GM18505 (cell line): ENCODE results near the gene P2RX5.

Source experiments
- ATAC-seq: cut with Tn5 transposase; IDR thresholded peaks from one replicate; pipeline ENCODE4 v1.9.1; 2021; ENCODE audit not compliant: unreplicated experiment
- POLR2A ChIP-seq: IDR thresholded peaks from 4 replicates; pipeline ENCODE4 v1.6.1; 2011; ENCODE audit warnings: borderline replicate concordance; ENCODE audit not compliant: insufficient read depth, insufficient read length; ENCODE audit errors: extremely low read depth

Gene P2RX5

DNA sequence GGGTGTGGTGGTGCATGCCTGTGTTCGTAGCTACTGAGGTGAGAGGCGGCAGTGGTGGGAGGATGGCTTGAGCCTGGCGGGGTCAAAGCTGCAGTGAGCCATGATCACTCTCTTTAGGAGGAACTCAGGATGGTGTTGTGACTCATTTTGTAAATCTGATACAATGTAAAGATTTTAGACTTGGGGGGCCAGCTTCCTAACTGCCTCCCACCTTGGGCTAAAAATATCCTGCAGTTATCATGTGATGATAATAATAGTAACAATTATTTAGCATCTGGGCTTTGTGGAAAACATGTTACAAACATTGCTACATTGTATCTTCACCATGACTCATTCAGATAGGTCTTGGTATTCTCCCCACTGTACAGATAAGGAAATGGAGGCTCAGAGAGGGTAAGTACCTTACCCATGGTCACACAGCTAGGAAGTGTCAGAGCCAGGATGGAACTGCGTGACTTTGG lies 52.0 kb downstream of the P2RX5 start:
- no peak for ATAC-seq
- TF ChIP-seq POLR2A: no peak

DNA sequence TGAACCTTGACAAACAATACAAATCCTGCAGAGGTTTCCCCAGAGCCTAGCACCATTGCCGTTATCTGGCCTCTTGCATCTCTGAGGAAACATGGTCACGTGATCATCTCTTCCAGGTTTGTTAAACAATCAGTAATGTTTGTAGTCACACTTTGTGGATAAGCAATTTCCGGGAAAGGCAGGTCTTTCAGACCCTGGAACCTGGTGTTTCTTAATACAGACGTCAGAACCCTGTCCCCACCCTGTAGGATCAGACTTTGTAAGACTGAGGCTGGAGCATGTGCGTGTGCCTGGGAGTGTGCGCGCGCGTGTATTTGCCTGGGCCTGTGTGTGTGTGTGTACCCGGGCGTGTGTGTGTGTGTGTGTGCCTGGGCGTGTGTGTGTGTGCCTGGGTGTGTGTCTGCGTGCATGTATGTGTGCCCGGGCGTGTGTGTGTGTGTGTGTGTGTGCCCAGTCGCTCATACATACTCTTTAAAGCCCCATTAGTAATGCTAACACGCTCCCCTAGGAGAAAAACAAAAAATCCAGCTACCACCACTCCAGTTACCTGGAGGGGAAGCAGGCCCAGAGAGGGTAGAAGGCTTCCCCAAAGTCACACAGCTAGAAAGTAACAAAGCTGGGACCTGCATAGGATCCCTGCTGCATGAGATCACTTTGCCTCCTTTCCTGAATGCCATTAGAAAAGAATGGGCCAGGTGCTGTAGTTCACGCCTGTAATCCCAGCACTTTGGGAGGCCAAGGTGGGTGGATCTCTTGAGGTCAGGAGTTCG lies 54.1 kb downstream of the P2RX5 start:
- ATAC-seq: no peak
- no peak for TF ChIP-seq POLR2A

DNA sequence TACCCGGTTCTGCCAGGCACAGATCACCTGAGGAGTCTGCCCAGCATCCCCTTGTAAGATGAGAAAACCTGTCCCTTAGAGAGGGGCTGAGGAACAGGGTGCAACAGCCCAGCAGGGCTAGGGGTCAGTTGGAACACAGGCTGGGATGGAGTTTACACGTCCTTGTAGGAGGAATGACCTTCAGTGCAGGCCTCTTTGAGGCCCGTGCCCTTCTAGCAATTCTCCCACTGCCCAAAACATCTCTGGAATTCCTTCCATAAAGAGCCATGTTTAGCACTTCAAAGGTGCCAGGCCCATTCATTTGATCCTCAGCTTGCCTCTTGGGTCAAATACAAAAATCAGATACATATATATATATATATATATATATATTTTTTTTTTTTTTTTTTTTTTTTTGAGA lies 54.9 kb downstream of the P2RX5 start:
- no peak for TF ChIP-seq POLR2A
- no peak for ATAC-seq

DNA sequence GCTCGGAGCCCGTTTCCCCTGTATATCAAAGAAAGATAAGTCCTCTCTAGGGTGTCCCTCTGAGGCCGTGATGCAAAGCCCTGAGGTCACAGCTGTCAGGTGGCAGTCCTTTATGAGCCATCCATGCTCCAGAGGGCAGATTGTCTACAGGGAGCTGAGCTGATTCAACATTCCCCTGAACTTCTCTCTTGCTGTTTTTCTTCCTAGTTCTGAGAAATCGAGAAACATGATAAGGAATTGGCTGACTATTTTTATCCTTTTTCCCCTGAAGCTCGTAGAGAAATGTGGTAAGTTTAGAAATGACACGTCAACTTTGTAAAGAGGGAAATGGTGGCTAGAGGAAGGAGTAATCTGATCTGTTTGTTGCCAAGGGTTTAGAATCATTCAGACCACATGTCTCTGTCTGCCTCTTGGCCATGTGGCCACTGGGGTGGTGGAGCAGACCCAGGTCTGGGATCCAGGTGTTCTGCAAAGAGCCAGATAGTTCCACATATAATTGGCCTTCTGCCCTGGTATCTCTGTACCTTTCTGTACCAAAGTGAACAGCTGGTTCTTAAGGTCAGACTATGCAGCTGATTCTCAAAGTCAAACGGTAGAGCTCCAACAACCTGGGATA lies 55.9 kb downstream of the P2RX5 start:
- no peak for TF ChIP-seq POLR2A
- no peak for ATAC-seq

DNA sequence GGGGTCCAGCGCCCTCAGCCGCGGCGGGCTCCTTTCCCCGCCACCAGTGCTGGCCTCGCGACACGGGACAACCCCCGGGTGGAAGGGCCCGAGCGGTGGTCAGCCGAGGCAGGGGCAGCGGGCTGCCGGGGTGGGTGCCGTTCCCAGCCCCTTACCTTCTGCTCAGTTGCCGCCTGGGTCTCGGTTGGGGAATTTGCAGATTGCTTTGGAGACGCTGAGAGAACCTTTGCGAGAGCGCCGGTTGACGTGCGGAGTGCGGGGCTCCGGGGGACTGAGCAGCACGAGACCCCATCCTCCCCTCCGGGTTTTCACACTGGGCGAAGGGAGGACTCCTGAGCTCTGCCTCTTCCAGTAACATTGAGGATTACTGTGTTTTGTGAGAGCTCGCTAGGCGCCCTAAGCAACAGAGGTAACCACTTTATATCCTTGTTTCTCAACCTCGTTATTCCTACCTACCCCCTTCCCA lies 59.0 kb downstream of the P2RX5 start:
- ATAC-seq: no peak
- no peak for TF ChIP-seq POLR2A

DNA sequence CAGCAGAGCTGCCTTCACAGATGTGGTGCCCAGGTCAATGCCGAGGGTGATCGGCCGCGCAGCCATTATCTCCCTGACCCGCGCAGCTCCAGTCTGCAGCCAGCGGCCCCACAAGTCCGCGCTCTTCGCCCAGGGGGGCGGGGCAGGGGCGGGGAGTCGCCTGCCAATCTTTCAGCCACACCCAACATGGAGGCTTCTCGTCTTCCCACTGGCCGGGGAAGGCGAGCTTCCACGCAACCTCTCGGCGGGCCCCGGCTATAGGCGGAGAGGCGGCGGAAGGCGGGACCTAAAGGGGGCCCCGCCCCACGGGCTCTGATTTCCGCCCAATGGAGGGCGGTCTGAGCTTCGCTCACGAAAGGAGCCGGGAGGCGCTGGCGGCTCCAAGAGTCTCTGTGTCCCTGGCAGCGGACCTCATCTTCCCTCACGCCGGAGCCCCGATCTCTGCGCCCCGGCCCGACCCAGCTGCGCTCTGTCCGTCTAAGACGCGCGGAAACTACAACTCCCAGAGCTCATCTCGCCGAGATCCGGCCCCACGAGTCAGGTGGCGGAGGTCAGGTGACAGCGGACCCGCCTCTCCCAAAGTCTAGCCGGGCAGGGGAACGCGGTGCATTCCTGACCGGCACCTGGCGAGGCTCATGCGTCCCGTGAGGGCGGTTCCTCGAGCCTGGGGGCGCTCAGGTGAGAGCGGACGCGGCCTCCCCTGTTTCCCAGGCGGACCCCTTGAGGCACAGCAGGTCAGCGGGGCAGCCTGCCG lies 59.6 kb downstream of the P2RX5 start, which contains the start of the genes CTNS and SHPK:
TSS of gene CTNS (plus strand) at position 607 of the 754 bp plus-strand sequence. CDS start 3,447 bp downstream, outside the sequence.
TSS of gene SHPK (minus strand) at position 97 of the 754 bp plus-strand sequence. CDS start at position 66, 31 bp downstream.
- peak; percentile 81 for TF ChIP-seq POLR2A
- ATAC-seq: peak; percentile 91

DNA sequence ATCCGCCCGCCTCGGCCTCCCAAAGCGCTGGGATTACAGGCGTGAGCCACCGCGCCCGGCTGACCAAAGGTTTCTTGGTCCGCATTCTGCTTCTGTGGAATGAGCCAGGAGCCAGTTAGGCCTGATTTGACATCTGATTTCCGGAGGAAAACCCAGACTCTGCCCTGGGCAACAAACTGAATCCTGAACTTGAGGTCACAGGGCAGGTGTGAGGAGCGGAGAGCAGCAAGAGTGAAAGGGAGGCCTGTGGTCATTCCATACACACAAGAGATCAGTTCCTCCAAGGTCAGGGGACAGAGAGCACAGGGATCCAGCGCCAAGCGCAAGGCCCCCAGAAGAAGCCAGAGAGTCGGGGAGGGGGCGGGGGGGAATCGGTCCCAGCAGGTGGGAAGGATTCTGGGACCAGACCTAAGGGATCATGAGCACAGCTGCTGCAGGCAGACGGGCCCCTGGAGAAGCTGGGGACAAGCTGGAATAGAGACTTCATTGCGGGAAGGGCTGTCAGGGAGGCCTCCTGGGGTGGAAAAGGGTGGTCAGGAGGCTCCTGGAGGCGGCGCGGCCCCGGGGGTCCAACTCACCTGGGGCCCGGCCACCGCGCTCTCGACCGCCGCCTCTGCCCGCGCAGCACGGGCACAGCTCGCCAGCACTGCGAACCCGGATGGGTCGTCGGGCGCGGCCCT lies 60.3 kb downstream of the P2RX5 start:
- peak; percentile 26 for ATAC-seq
- no peak for TF ChIP-seq POLR2A

DNA sequence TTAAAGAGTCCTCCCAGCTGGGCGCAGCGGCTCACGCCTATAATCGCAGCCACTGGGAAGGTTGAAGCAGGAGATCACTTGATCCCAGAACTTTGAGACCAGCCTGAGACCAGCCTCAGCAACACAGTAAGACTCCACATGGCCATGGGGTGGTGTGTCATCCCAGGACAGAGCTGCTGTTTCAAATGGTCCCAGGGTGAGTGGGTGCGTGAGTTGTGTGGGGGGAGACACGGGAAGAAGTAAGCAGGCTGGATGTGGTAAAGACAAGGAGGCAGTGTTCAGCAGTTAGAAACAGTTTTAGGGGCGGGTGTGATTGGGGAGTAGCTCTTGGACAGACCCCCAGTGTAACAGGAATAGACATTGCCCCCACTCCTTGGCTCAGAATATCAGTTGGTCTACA lies 63.7 kb downstream of the P2RX5 start:
- ATAC-seq: no peak
- no peak for TF ChIP-seq POLR2A

DNA sequence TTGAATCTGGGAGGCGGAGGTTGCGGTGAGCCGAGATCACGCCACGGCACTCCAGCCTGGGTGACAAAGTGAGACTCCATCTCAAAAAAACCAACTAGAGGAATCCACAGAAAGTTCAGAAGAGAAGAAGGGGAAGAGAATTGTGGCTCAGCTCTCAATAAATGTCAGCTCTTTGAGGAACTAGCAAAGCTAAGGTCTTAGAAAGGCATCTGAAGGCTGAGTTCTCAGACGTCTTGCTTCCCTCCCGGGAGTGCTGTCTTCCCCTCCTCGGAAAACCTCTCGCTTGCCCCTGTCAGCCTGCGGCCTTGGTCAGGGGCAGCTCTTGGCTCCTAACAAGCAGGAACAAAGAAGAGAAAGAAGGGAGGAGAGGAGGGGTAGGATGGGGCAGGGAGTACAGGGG lies 65.2 kb downstream of the P2RX5 start:
- no peak for ATAC-seq
- no peak for TF ChIP-seq POLR2A

DNA sequence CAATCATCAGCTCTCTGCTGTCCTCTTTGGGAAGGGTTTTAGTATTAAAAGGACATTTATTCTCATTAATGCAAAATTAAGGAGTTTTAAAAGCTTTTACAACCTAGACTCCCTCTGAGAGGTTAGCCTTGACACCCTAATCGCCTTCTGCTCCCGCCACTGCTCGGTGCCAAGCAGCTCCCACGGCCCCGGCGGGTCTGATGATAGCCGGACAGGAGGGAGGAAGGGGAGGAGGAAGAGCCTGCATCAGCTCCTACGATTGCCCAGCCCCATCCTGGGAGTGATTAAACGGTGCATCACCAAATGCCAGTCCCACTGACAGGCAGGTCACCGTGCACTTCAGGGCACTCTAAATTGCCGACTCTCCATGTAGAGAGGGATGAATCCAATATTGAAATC lies 68.2 kb downstream of the P2RX5 start:
- no peak for TF ChIP-seq POLR2A
- ATAC-seq: no peak

DNA sequence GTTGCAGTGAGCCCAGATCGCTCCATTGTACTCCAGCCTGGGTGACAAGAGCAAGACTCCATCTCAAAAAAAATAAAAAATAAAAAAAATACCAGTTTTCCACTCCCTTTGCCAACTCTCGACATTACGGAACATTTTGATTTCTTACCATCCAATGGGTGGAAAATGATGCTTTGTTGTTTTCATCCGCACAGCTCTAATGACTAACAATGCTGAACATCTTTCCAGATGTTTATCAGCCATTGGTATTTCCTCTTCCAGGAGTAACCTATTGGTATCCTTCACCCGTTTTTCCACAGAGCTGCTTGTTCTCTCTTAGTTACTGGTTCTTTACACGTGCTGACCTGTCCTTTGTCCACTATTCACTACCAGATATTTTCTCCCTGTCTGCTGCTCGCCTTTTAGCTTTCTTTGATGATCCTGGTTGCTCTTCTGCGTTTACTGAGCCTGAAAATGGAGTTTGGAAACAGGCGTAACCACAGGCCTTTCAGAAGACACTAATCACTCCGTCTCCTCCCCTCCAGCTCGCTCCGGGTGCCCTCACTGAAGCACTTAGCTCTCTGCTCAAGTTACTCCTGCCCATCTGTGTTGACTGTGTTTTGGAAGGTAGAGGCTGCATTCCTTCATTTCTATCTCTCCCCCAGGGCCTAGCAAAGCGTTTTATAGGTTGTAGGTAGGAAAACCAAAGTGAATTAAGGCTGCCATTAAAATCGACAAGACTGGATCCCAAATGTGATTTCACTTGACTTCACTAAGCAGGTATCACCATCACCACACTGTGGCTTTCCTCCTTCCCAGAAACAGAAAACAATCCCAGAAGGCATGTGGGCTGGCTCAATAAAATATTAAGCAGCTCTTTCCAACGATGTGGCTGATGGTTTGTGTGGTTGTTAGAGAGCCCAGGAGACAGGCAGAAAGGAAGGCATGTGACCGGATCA lies 68.9 kb downstream of the P2RX5 start:
- no peak for TF ChIP-seq POLR2A
- no peak for ATAC-seq
